OCI-LY1 (cell line): ENCODE data around the gene HSP90AA1.

Experiments
- H2AFZ ChIP-seq: fragments of 200-600 bp; sonication (generic), shearing (Covaris generic); 2 replicates; pipeline ENCODE4 v1.6.0; 2014; ENCODE audit warnings: antibody characterized with exemption, mild to moderate bottlenecking, low read length
- H3F3A ChIP-seq: fragments of 200-600 bp; sonication (generic), shearing (Covaris generic); 2 replicates; pipeline ENCODE4 v1.6.0; 2014; ENCODE audit warnings: mild to moderate bottlenecking, antibody characterized with exemption, low read length, moderate library complexity; ENCODE audit not compliant: insufficient read depth
- H3K27ac ChIP-seq: fragments of 200-600 bp; sonication (generic); 2 replicates; pipeline ENCODE4 v1.5.1; 2014; ENCODE audit warnings: low read length, mixed run types, mild to moderate bottlenecking, low read depth; ENCODE audit not compliant: poor library complexity, severe bottlenecking
- H3K27me3 ChIP-seq: fragments of 200-600 bp; sonication (generic); 2 replicates; pipeline ENCODE4 v1.6.0; 2014; ENCODE audit warnings: antibody characterized with exemption, mild to moderate bottlenecking, low read length, moderate library complexity; ENCODE audit not compliant: insufficient read depth
- H3K36me3 ChIP-seq: fragments of 200-600 bp; sonication (generic); 2 replicates; pipeline ENCODE4 v1.6.1; 2014; ENCODE audit warnings: mild to moderate bottlenecking, antibody characterized with exemption, low read length, moderate library complexity, mixed read lengths; ENCODE audit not compliant: insufficient read depth
- H3K4me1 ChIP-seq: fragments of 200-600 bp; sonication (generic); 2 replicates; pipeline ENCODE4 v1.5.1; 2014; ENCODE audit warnings: mild to moderate bottlenecking, low read length, moderate library complexity; ENCODE audit not compliant: insufficient read depth, severe bottlenecking
- H3K4me2 ChIP-seq: fragments of 200-600 bp; sonication (generic), shearing (Covaris generic); 2 replicates; pipeline ENCODE4 v1.6.1; 2014; ENCODE audit warnings: low read length
- H3K4me3 ChIP-seq: fragments of 200-600 bp; sonication (generic); 2 replicates; pipeline ENCODE4 v1.5.1; 2014; ENCODE audit warnings: low read length, low read depth, mild to moderate bottlenecking, mixed read lengths; ENCODE audit not compliant: poor library complexity, severe bottlenecking
- H3K79me2 ChIP-seq: fragments of 200-600 bp; shearing (Covaris generic); 2 replicates; pipeline ENCODE4 v1.6.1; 2016; ENCODE audit warnings: mixed run types, low read length, mixed read lengths; ENCODE audit not compliant: insufficient read depth
- H3K9ac ChIP-seq: fragments of 200-600 bp; sonication (generic), shearing (Covaris generic); 2 replicates; pipeline ENCODE4 v1.6.1; 2014; ENCODE audit warnings: mild to moderate bottlenecking, low read length, mixed read lengths
- H3K9me2 ChIP-seq: fragments of 200-600 bp; sonication (generic), shearing (Covaris generic); 2 replicates; pipeline ENCODE4 v1.6.1; 2014; ENCODE audit warnings: low read depth, mild to moderate bottlenecking, low read length, mixed read lengths
- H3K9me3 ChIP-seq: fragments of 200-600 bp; shearing (Covaris generic); 2 replicates; pipeline ENCODE4 v1.6.1; 2014; ENCODE audit warnings: low read length, mixed read lengths
- H4K20me1 ChIP-seq: fragments of 200-600 bp; sonication (generic), shearing (Covaris generic); 2 replicates; pipeline ENCODE4 v1.6.0; 2016; ENCODE audit warnings: mild to moderate bottlenecking, low read length; ENCODE audit not compliant: insufficient read depth
- CTCF ChIP-seq: fragments of 200-600 bp; sonication (generic), shearing (Covaris generic); IDR thresholded peaks from 2 replicates; pipeline ENCODE4 v1.5.1; 2017; ENCODE audit warnings: mild to moderate bottlenecking, antibody characterized with exemption, low read length, moderate library complexity, mixed read lengths
- EZH2 ChIP-seq: fragments of 200-600 bp; sonication (generic), shearing (Covaris generic); IDR thresholded peaks from 2 replicates; pipeline ENCODE4 v1.8.0; 2017; ENCODE audit warnings: borderline replicate concordance, mixed run types, mild to moderate bottlenecking, antibody characterized with exemption, low read length, moderate library complexity, mixed read lengths

The HSP90AA1 gene

GRCh38 chr14:102092806-102093205 lies 6.0 kb upstream of the HSP90AA1 start:
- H3K9me2 ChIP-seq: no peaks in the 10 kb centered on the region
- no peak overlapping the region for H3K27ac ChIP-seq
- H3K9ac ChIP-seq: no peak overlapping the region
- peaks cover 13% of the 10 kb centered on the region for H3K4me1 ChIP-seq
- H3K4me2 ChIP-seq: no peak overlapping the region
- TF ChIP-seq EZH2 (no peak), CTCF (no peak)
- H3K36me3 ChIP-seq: no peaks in the 10 kb centered on the region
- no peaks in the 10 kb centered on the region for H4K20me1 ChIP-seq
- no peaks in the 10 kb centered on the region for H3F3A ChIP-seq
- H2AFZ ChIP-seq: no peak overlapping the region
- H3K27me3 ChIP-seq: no peaks in the 10 kb centered on the region
- H3K4me3 ChIP-seq: no peak overlapping the region
- no peaks in the 10 kb centered on the region for H3K79me2 ChIP-seq
- no peaks in the 10 kb centered on the region for H3K9me3 ChIP-seq

- TF ChIP-seq EZH2: no peak
- TF ChIP-seq CTCF: no peak
- Histone ChIP-seq H3K27me3 (no peaks in the 10 kb centered on the region), H3K4me2 (no peak overlapping the region), H3K4me3 (no peak overlapping the region), H3K9ac (no peak overlapping the region), H3K79me2 (peaks cover 7% of the 10 kb centered on the region), H3K4me1 (peaks cover 18% of the 10 kb centered on the region), H2AFZ (no peak overlapping the region), H4K20me1 (no peaks in the 10 kb centered on the region), H3K9me2 (no peaks in the 10 kb centered on the region), H3K9me3 (no peaks in the 10 kb centered on the region), H3K36me3 (peaks cover 7% of the 10 kb centered on the region), H3K27ac (no peak overlapping the region), H3F3A (no peaks in the 10 kb centered on the region)
Observed at GRCh38 chr14:102090713-102091112, 3.9 kb upstream of the HSP90AA1 start.

- peaks cover 28% of the 10 kb centered on the region for H3K4me1 ChIP-seq
- H3K79me2 ChIP-seq: peaks cover 16% of the 10 kb centered on the region
- TF ChIP-seq CTCF (no peak), EZH2 (no peak)
- peaks cover 16% of the 10 kb centered on the region for H3K36me3 ChIP-seq
- no peaks in the 10 kb centered on the region for H3F3A ChIP-seq
- no peak overlapping the region for H3K27ac ChIP-seq
- no peak overlapping the region for H3K4me2 ChIP-seq
- H3K9me2 ChIP-seq: no peaks in the 10 kb centered on the region
- H3K9ac ChIP-seq: no peak overlapping the region
- H3K27me3 ChIP-seq: no peaks in the 10 kb centered on the region
- H2AFZ ChIP-seq: no peak overlapping the region
- H4K20me1 ChIP-seq: no peaks in the 10 kb centered on the region
- no peak overlapping the region for H3K4me3 ChIP-seq
- no peaks in the 10 kb centered on the region for H3K9me3 ChIP-seq
Observed at GRCh38 chr14:102089621-102090343, 2.9 kb upstream of the HSP90AA1 start.
